HEK293 (cell line): ENCODE results near the gene LBX2.

ENCODE experiments used
- GLIS1 ChIP-seq: fragments of 450-650 bp; formaldehyde crosslinking; IDR thresholded peaks from 2 replicates; pipeline ENCODE4 v1.5.1; 2016; ENCODE audit warnings: missing biosample characterization, missing genetic modification characterization
- HIC1 ChIP-seq: fragments of 450-650 bp; formaldehyde crosslinking; IDR thresholded peaks from 2 replicates; pipeline ENCODE4 v1.5.1; 2016; ENCODE audit warnings: missing biosample characterization, missing genetic modification characterization
- OVOL3 ChIP-seq: fragments of 450-650 bp; formaldehyde crosslinking; IDR thresholded peaks from 2 replicates; pipeline ENCODE4 v1.5.1; 2016; ENCODE audit warnings: missing biosample characterization, missing genetic modification characterization
- PRDM10 ChIP-seq: fragments of 450-650 bp; formaldehyde crosslinking; IDR thresholded peaks from 2 replicates; pipeline ENCODE4 v1.5.1; 2016; ENCODE audit warnings: missing biosample characterization, missing genetic modification characterization
- YY1 ChIP-seq: fragments of 450-650 bp; formaldehyde crosslinking; IDR thresholded peaks from 2 replicates; pipeline ENCODE4 v1.5.1; 2018; ENCODE audit warnings: missing biosample characterization, missing genetic modification characterization
- ZBTB17 ChIP-seq: fragments of 450-650 bp; formaldehyde crosslinking; IDR thresholded peaks from 2 replicates; pipeline ENCODE4 v1.5.1; 2016; ENCODE audit warnings: missing biosample characterization, missing genetic modification characterization
- ZBTB20 ChIP-seq: fragments of 450-650 bp; formaldehyde crosslinking; IDR thresholded peaks from 2 replicates; pipeline ENCODE4 v1.5.1; 2016; ENCODE audit warnings: missing biosample characterization, missing genetic modification characterization
- ZEB2 ChIP-seq: fragments of 450-650 bp; formaldehyde crosslinking; IDR thresholded peaks from 2 replicates; pipeline ENCODE4 v1.5.1; 2016; ENCODE audit warnings: missing biosample characterization, missing genetic modification characterization
- ZFHX2 ChIP-seq: fragments of 450-650 bp; formaldehyde crosslinking; conservative IDR thresholded peaks from 2 replicates; pipeline ENCODE4 v1.5.1; 2016; ENCODE audit warnings: missing biosample characterization, missing genetic modification characterization
- ZIC2 ChIP-seq: fragments of 450-650 bp; formaldehyde crosslinking; IDR thresholded peaks from 2 replicates; pipeline ENCODE4 v1.5.1; 2016; ENCODE audit warnings: missing biosample characterization, missing genetic modification characterization
- ZNF132 ChIP-seq: fragments of 450-650 bp; formaldehyde crosslinking; IDR thresholded peaks from 2 replicates; pipeline ENCODE4 v1.5.1; 2017; ENCODE audit warnings: missing biosample characterization, missing genetic modification characterization, borderline replicate concordance
- ZNF146 ChIP-seq: fragments of 450-650 bp; formaldehyde crosslinking; IDR thresholded peaks from 2 replicates; pipeline ENCODE4 v1.5.1; 2016; ENCODE audit warnings: missing biosample characterization, missing genetic modification characterization
- ZNF169 ChIP-seq: fragments of 450-650 bp; formaldehyde crosslinking; IDR thresholded peaks from 2 replicates; pipeline ENCODE4 v1.5.1; 2016; ENCODE audit warnings: missing biosample characterization, missing genetic modification characterization
- ZNF302 ChIP-seq: fragments of 450-650 bp; formaldehyde crosslinking; IDR thresholded peaks from 2 replicates; pipeline ENCODE4 v1.5.1; 2016; ENCODE audit warnings: missing biosample characterization, missing genetic modification characterization, low read depth
- ZNF335 ChIP-seq: fragments of 450-650 bp; formaldehyde crosslinking; conservative IDR thresholded peaks from 2 replicates; pipeline ENCODE4 v1.5.1; 2016; ENCODE audit warnings: missing biosample characterization, missing genetic modification characterization
- ZNF548 ChIP-seq: fragments of 450-650 bp; formaldehyde crosslinking; IDR thresholded peaks from 2 replicates; pipeline ENCODE4 v1.5.1; 2016; ENCODE audit warnings: missing biosample characterization, missing genetic modification characterization
- ZNF837 ChIP-seq: fragments of 450-650 bp; formaldehyde crosslinking; IDR thresholded peaks from 2 replicates; pipeline ENCODE4 v1.5.1; 2016; ENCODE audit warnings: missing biosample characterization, missing genetic modification characterization
- TF ChIP-seq, protein P1 (sequence below): fragments of 450-650 bp; formaldehyde crosslinking; IDR thresholded peaks from 2 replicates; pipeline ENCODE4 v1.5.0; 2017; ENCODE audit warnings: missing biosample characterization, missing genetic modification characterization, borderline replicate concordance
- TF ChIP-seq, protein P2 (sequence below): fragments of 450-650 bp; formaldehyde crosslinking; IDR thresholded peaks from 2 replicates; pipeline ENCODE4 v1.5.1; 2016; ENCODE audit warnings: missing biosample characterization, missing genetic modification characterization, low read depth
- TF ChIP-seq, protein P3 (sequence below): fragments of 450-650 bp; formaldehyde crosslinking; conservative IDR thresholded peaks from 2 replicates; pipeline ENCODE4 v1.5.1; 2016; ENCODE audit warnings: low read depth, missing biosample characterization, missing genetic modification characterization

Gene LBX2

DNA sequence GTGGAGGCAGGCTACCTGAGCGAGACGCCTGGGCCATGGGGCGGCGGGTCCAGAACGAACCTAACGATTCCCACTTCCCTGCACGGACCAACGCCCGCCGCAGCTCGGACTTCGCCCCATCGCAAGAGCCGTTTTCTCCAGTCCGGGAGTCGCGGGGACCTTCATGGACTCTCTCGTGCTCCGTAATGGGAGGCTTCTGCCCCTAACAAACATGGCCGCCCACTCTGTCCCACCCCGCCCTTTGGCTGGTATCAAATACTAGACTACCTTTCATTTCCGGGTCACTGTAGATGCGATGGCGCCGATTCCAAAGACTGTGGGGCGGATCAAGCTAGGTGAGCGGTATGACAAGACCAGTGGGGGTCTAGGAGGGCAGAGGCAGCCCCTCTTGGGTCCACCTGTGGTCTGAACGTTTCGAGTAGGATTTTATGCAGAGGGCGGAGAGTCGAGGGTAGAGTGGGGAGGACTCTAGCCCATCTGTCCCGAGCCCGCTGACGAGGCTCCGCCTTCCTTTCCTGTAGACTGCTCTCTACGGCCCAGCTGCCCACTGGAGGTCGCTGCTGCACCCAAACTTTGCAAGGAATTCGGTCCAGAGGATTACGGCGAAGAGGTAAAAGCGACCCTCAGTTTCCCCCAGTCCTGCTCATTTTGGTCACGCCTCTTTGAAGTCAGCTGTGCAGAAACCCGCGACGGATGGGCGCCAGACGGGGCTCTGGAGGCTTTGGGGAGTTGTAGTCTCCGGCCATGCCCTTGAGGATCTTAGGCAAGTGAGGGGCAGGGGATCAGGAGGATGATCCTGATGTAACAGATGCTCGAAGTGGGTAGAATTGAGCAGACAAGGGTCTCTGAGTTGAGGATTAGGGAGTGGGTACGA lies 16.4 kb downstream of the LBX2 start, which contains the start of the genes CCDC142 and TTC31 (continued):
- peak; percentile 47; the same call in 1 of the 2 replicates for TF ChIP-seq ZEB2 (tag by site-specific recombination)
- TF ChIP-seq, protein P1, sequence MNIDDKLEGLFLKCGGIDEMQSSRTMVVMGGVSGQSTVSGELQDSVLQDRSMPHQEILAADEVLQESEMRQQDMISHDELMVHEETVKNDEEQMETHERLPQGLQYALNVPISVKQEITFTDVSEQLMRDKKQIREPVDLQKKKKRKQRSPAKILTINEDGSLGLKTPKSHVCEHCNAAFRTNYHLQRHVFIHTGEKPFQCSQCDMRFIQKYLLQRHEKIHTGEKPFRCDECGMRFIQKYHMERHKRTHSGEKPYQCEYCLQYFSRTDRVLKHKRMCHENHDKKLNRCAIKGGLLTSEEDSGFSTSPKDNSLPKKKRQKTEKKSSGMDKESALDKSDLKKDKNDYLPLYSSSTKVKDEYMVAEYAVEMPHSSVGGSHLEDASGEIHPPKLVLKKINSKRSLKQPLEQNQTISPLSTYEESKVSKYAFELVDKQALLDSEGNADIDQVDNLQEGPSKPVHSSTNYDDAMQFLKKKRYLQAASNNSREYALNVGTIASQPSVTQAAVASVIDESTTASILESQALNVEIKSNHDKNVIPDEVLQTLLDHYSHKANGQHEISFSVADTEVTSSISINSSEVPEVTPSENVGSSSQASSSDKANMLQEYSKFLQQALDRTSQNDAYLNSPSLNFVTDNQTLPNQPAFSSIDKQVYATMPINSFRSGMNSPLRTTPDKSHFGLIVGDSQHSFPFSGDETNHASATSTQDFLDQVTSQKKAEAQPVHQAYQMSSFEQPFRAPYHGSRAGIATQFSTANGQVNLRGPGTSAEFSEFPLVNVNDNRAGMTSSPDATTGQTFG (tag by site-specific recombination) = no peak
- peak; percentile 94 for TF ChIP-seq YY1
- TF ChIP-seq ZIC2 (tag by site-specific recombination) = no peak; the same call in 1 of the 2 replicates
- TF ChIP-seq GLIS1 = peak; percentile 51
- no peak for TF ChIP-seq ZNF302 (tag by site-specific recombination)
- TF ChIP-seq, protein P2, sequence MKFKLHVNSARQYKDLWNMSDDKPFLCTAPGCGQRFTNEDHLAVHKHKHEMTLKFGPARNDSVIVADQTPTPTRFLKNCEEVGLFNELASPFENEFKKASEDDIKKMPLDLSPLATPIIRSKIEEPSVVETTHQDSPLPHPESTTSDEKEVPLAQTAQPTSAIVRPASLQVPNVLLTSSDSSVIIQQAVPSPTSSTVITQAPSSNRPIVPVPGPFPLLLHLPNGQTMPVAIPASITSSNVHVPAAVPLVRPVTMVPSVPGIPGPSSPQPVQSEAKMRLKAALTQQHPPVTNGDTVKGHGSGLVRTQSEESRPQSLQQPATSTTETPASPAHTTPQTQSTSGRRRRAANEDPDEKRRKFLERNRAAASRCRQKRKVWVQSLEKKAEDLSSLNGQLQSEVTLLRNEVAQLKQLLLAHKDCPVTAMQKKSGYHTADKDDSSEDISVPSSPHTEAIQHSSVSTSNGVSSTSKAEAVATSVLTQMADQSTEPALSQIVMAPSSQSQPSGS (tag by site-specific recombination) = no peak
- TF ChIP-seq ZNF132 = no peak
- TF ChIP-seq ZNF146 = no peak
- TF ChIP-seq ZBTB20 (tag by site-specific recombination) = peak; percentile 64; the same call in 1 of the 2 replicates
- TF ChIP-seq, protein P3, sequence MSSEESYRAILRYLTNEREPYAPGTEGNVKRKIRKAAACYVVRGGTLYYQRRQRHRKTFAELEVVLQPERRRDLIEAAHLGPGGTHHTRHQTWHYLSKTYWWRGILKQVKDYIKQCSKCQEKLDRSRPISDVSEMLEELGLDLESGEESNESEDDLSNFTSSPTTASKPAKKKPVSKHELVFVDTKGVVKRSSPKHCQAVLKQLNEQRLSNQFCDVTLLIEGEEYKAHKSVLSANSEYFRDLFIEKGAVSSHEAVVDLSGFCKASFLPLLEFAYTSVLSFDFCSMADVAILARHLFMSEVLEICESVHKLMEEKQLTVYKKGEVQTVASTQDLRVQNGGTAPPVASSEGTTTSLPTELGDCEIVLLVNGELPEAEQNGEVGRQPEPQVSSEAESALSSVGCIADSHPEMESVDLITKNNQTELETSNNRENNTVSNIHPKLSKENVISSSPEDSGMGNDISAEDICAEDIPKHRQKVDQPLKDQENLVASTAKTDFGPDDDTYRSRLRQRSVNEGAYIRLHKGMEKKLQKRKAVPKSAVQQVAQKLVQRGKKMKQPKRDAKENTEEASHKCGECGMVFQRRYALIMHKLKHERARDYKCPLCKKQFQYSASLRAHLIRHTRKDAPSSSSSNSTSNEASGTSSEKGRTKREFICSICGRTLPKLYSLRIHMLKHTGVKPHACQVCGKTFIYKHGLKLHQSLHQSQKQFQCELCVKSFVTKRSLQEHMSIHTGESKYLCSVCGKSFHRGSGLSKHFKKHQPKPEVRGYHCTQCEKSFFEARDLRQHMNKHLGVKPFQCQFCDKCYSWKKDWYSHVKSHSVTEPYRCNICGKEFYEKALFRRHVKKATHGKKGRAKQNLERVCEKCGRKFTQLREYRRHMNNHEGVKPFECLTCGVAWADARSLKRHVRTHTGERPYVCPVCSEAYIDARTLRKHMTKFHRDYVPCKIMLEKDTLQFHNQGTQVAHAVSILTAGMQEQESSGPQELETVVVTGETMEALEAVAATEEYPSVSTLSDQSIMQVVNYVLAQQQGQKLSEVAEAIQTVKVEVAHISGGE = peak; percentile 89
- peak; percentile 92 for TF ChIP-seq ZNF335 (tag by site-specific recombination)
- TF ChIP-seq ZNF169 (tag by site-specific recombination) = no peak
- TF ChIP-seq ZFHX2 = 0 out of 2 replicates have a peak, but pooled peaks have one; percentile 4
- peak; percentile 85 for TF ChIP-seq PRDM10
- no peak for TF ChIP-seq ZNF837
- peak; percentile 97 for TF ChIP-seq ZBTB17 (tag by site-specific recombination)
- TF ChIP-seq ZNF548 (tag by site-specific recombination) = no peak
- TF ChIP-seq HIC1 = peak; percentile 83
- TF ChIP-seq OVOL3 (tag by site-specific recombination) = no peak
